Endothelial cell of umbilical vein (primary cell): Measurements from ENCODE around the gene NAA16. TPM values are rescaled to one million over a fixed set of nuclear protein-coding genes. Genes with fewer than 3 reads are reported as not detected.

ENCODE experiments used
- BruUV-seq: library from RNA; stranded (reverse); fragments of 400-500 nt; replicated peaks from 2 replicates; lab custom pipeline; 2021; lab: Mats Ljungman, UMichigan
- CTCF ChIA-PET: fragments of 300-600, 350-600 bp; sonication (Branson Sonifier 250); formaldehyde crosslinking; loops from one replicate; lab custom pipeline; 2021; ENCODE audit warnings: antibody characterized with exemption, inconsistent platforms; lab: Charles Lee
- POLR2A ChIA-PET: fragments of 300-600, 350-600 bp; sonication (Branson Sonifier 250); formaldehyde crosslinking; loops from one replicate; lab custom pipeline; 2021; ENCODE audit warnings: antibody characterized with exemption, inconsistent platforms; lab: Charles Lee
- DNase-seq: peaks from one replicate; pipeline ENCODE4 v3.0.0-alpha.2; 2011; ENCODE audit warnings: low read depth, low spot score
- FAIRE-seq: peaks from 2 replicates; lab custom pipeline; 2011; peaks lifted over from hg19 to GRCh38; lab: Jason Lieb, UNC
- H2AFZ ChIP-seq: 2 replicates; pipeline ENCODE4 v1.6.0; 2012; ENCODE audit warnings: low read depth, low read length, control low read depth, inconsistent platforms
- H3K27ac ChIP-seq: 2 replicates; pipeline ENCODE4 v1.5.1; 2011; ENCODE audit warnings: low read depth, mild to moderate bottlenecking, control low read depth, low read length, moderate library complexity; ENCODE audit not compliant: insufficient read depth
- H3K27me3 ChIP-seq, 2 experiments: 2 replicates each; pipeline versions ENCODE4 v1.6.0 to v1.6.1; 2011; ENCODE audit warnings: low read length in 2 of 2, mixed read lengths in 1 of 2; ENCODE audit not compliant: control insufficient read depth in 2 of 2, insufficient read depth in 2 of 2
- H3K36me3 ChIP-seq, 2 experiments: 2 replicates in 1 of 2; 3 replicates in 1 of 2; pipeline ENCODE4 v1.5.1; 2011; ENCODE audit warnings: low read length in 2 of 2, mild to moderate bottlenecking in 1 of 2, moderate library complexity in 1 of 2; ENCODE audit not compliant: control insufficient read depth in 2 of 2, insufficient read depth in 2 of 2; ENCODE audit errors: extremely low read depth in 1 of 2
- H3K4me1 ChIP-seq: 3 replicates; pipeline ENCODE4 v1.5.1; 2011; ENCODE audit warnings: mild to moderate bottlenecking, low read length; ENCODE audit not compliant: control insufficient read depth, insufficient read depth; ENCODE audit errors: extremely low read depth
- H3K4me2 ChIP-seq: 2 replicates; pipeline ENCODE4 v1.6.1; 2011; ENCODE audit warnings: low read length, control low read depth, mixed read lengths; ENCODE audit not compliant: insufficient read depth
- H3K4me3 ChIP-seq, 3 experiments: fragments of 200-600 bp in 1 of 3; sonication (generic), shearing (Covaris generic) in 1 of 3; replicated peaks in 1 of 3; 2 replicates each; pipeline ENCODE4 v1.5.1; 2011 to 2016; ENCODE audit warnings: control low read depth in 3 of 3, low read length in 3 of 3, mild to moderate bottlenecking in 2 of 3, inconsistent platforms in 1 of 3, low read depth in 1 of 3, moderate library complexity in 1 of 3; ENCODE audit not compliant: insufficient read depth in 1 of 3
- H3K79me2 ChIP-seq: 2 replicates; pipeline ENCODE4 v1.6.0; 2012; ENCODE audit warnings: low read length, inconsistent platforms; ENCODE audit not compliant: control insufficient read depth, insufficient read depth
- H3K9ac ChIP-seq: replicated peaks from 2 replicates; pipeline ENCODE3; 2011; ENCODE audit warnings: low read length, control low read depth; ENCODE audit not compliant: insufficient read depth; ENCODE audit errors: extremely low read depth
- H3K9me1 ChIP-seq: replicated peaks from 3 replicates; pipeline ENCODE4 v1.6.0; 2011; ENCODE audit warnings: mild to moderate bottlenecking, low read length; ENCODE audit not compliant: control insufficient read depth, insufficient read depth; ENCODE audit errors: extremely low read depth
- H3K9me3 ChIP-seq: replicated peaks from 2 replicates; pipeline ENCODE4 v1.5.1; 2012; ENCODE audit warnings: low read length, inconsistent platforms; ENCODE audit not compliant: control insufficient read depth, insufficient read depth
- H4K20me1 ChIP-seq: replicated peaks from 2 replicates; pipeline ENCODE3; 2011; ENCODE audit warnings: mild to moderate bottlenecking, low read length; ENCODE audit not compliant: control insufficient read depth, insufficient read depth; ENCODE audit errors: extremely low read depth
- EZH2 ChIP-seq: IDR thresholded peaks from 2 replicates; pipeline ENCODE4 v1.6.1; 2012; ENCODE audit warnings: borderline replicate concordance, low read depth, mild to moderate bottlenecking, moderate library complexity, low read length, inconsistent platforms; ENCODE audit not compliant: severe bottlenecking
- FOS ChIP-seq: IDR thresholded peaks from 2 replicates; pipeline ENCODE4 v1.6.1; 2011; ENCODE audit warnings: mild to moderate bottlenecking, low read length, moderate library complexity, borderline replicate concordance; ENCODE audit not compliant: insufficient read depth
- GATA2 ChIP-seq: IDR thresholded peaks from 2 replicates; pipeline ENCODE4 v1.7.0; 2011; ENCODE audit warnings: low read depth, mild to moderate bottlenecking, moderate library complexity, mixed read lengths, low read length; ENCODE audit not compliant: insufficient read length, insufficient read depth
- JUN ChIP-seq: IDR thresholded peaks from 2 replicates; pipeline ENCODE4 v1.6.1; 2011; ENCODE audit warnings: borderline replicate concordance, low read depth; ENCODE audit not compliant: insufficient read length, insufficient read depth
- MYC ChIP-seq: IDR thresholded peaks from one replicate; pipeline ENCODE4 v1.6.1; 2011; ENCODE audit warnings: mild to moderate bottlenecking, low read depth, low read length
- POLR2A ChIP-seq: IDR thresholded peaks from 2 replicates; pipeline ENCODE4 v1.6.1; 2012; ENCODE audit warnings: low read depth, mild to moderate bottlenecking, control low read depth, low read length
- POLR2AphosphoS5 ChIP-seq: IDR thresholded peaks from 2 replicates; pipeline ENCODE4 v1.6.1; 2012; ENCODE audit warnings: low read depth, mild to moderate bottlenecking, control low read depth, low read length, moderate library complexity; ENCODE audit not compliant: insufficient read depth
- dilution Hi-C: fragments of 300-500 bp; cut with MboI; formaldehyde crosslinking; loops from one replicate; pipeline ENCODE4 v1.15.0; 2019; ENCODE audit warnings: low sequenced_read_pairs; ENCODE audit not compliant: extremely low pct_ligation_motif_present
- intact Hi-C: fragments of 100-400 bp; cut with micrococcal nuclease; formaldehyde crosslinking; loops from one replicate; pipeline ENCODE4 v1.10.0; 2022
- polyA plus RNA-seq, 4 experiments: library from polyadenylated mRNA; depleted of rRNA in 3 of 4; stranded (reverse) in 3 of 4; unstranded in 1 of 4; fragments of >200 nt; gene quantifications; 2 replicates each; pipeline versions ENCODE4 v1.2.1 to v1.2.3, GENCODE V29; 2011 to 2012; ENCODE audit warnings: missing spikeins in 1 of 4
- total RNA-seq: library from RNA; stranded (reverse); gene quantifications from 2 replicates; pipeline ENCODE4 v1.2.3, GENCODE V29; 2021
- TF ChIP-seq, protein P1 (sequence below), 2 donors: IDR thresholded peaks; 1 replicate in 1 of 2; 2 replicates in 1 of 2; pipeline ENCODE4 v1.5.1; 2011; ENCODE audit warnings: low read length in 2 of 2, mild to moderate bottlenecking in 2 of 2, moderate library complexity in 2 of 2, control low read depth in 1 of 2, inconsistent platforms in 1 of 2, low read depth in 1 of 2; ENCODE audit not compliant: insufficient read depth in 1 of 2; ENCODE audit errors: extremely low read depth in 1 of 2
- TF ChIP-seq, protein P2 (sequence below): IDR thresholded peaks from 2 replicates; pipeline ENCODE4 v1.6.1; 2011; ENCODE audit not compliant: insufficient read depth, insufficient read length

NAA16 gene
- total and polyA plus RNA-seq, 2 donors (not counting 3 experiments of a cell fraction or from before 2014, with no cell fraction given), result 8.6 to 26.1 TPM

DNA sequence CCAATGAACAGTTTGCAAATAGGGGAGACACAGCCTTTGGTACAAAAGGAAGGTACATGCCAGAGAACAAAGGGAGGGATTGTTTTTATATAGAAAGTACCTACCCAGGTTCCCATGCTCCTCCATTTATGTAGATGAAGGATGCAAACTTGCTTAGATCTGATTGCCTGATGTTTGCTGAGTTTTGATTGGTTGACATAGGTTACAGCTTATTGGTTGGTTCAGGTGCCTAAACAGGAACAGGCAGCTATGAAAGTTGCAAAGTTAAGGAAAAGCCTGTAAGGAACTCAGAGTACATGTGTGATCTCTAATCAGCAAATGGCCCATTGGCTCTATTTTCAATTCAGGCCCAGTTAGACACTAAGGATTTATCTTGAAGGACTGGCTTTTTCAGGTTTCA lies 6.5 kb upstream of the NAA16 start:
- peaks cover 9% of the 10 kb centered on the region for H3K4me1 ChIP-seq
- no peaks in the 10 kb centered on the region for H4K20me1 ChIP-seq
- BruUV-seq, result no TSS peak
- ChIA-PET CTCF (no interaction called here), POLR2A (no interaction called here)
- H3K4me3 ChIP-seq, result no peak overlapping the region
- dilution Hi-C loops (no loop called here), intact Hi-C loops (no loop called here)
- FAIRE-seq (no peak), DNase-seq (no peak)
- no peaks in the 10 kb centered on the region for H3K79me2 ChIP-seq
- H3K4me2 ChIP-seq, result no peak overlapping the region
- H3K27ac ChIP-seq, result no peak overlapping the region
- H3K9ac ChIP-seq, result no peak overlapping the region
- no peaks in the 10 kb centered on the region for H3K9me3 ChIP-seq
- H3K36me3 ChIP-seq, result no peaks in the 10 kb centered on the region
- H3K9me1 ChIP-seq, result no peaks in the 10 kb centered on the region
- TF ChIP-seq, protein P1, sequence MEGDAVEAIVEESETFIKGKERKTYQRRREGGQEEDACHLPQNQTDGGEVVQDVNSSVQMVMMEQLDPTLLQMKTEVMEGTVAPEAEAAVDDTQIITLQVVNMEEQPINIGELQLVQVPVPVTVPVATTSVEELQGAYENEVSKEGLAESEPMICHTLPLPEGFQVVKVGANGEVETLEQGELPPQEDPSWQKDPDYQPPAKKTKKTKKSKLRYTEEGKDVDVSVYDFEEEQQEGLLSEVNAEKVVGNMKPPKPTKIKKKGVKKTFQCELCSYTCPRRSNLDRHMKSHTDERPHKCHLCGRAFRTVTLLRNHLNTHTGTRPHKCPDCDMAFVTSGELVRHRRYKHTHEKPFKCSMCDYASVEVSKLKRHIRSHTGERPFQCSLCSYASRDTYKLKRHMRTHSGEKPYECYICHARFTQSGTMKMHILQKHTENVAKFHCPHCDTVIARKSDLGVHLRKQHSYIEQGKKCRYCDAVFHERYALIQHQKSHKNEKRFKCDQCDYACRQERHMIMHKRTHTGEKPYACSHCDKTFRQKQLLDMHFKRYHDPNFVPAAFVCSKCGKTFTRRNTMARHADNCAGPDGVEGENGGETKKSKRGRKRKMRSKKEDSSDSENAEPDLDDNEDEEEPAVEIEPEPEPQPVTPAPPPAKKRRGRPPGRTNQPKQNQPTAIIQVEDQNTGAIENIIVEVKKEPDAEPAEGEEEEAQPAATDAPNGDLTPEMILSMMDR (IDR thresholded peaks at IDR 0.05; ENCODE audit: extremely low read depth in 1 of 2, insufficient read depth in 1 of 2, low read depth in 1 of 2, low read length in 2 of 2), result no peak
- TF ChIP-seq MYC (no peak), POLR2A (no peak), POLR2AphosphoS5 (no peak), GATA2 (no peak), FOS (no peak), EZH2 (no peak), JUN (no peak)
- TF ChIP-seq, protein P2, sequence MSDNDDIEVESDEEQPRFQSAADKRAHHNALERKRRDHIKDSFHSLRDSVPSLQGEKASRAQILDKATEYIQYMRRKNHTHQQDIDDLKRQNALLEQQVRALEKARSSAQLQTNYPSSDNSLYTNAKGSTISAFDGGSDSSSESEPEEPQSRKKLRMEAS, result no peak
- H3K27me3 ChIP-seq, result no peaks in the 10 kb centered on the region
- H2AFZ ChIP-seq, result no peak overlapping the region
